ENCODE measurements around the gene CCDC85B. TPM values are rescaled to one million over a fixed set of nuclear protein-coding genes. Genes with fewer than 3 reads are reported as not detected.

Gene CCDC85B
- polyA plus RNA-seq, 3 donors from 2014 or later: 62.9 to 159 (median 142) TPM

GRCh38 chr11:65882120-65883057, 8.1 kb upstream of the CCDC85B start:
- H3K4me3 Mint-ChIP-seq: peak overlapping the region; percentile 87 to 97 (median 95)
- H3K27ac Mint-ChIP-seq: peak overlapping the region; percentile 23 to 98 (median 94)
- H3K36me3 Mint-ChIP-seq: peaks cover 0 to 18% (median 0%) of the 10 kb centered on the region in 3 donors
- peaks cover 77 to 84% of the 10 kb centered on the region in 2 donors for H3K4me1 Mint-ChIP-seq
- no peak for DNase-seq
- peaks cover 0 to 8% (median 8%) of the 10 kb centered on the region in 3 donors for H3K27me3 Mint-ChIP-seq (ENCODE audit: low read depth in 3 of 3)
- H3K9me3 Mint-ChIP-seq: no peaks in the 10 kb centered on the region

GRCh38 chr11:65883058-65883761, 7.3 kb upstream of the CCDC85B start:
- peaks cover 78 to 84% of the 10 kb centered on the region in 2 donors for H3K4me1 Mint-ChIP-seq
- peak overlapping the region in 1 of 5 donors; percentile 36 for H3K4me3 Mint-ChIP-seq
- peaks cover 0 to 11% (median 8%) of the 10 kb centered on the region in 3 donors for H3K27me3 Mint-ChIP-seq (ENCODE audit: low read depth in 3 of 3)

GRCh38 chr11:65883786-65884715, 6.4 kb upstream of the CCDC85B start:
- Mint-ChIP-seq H3K9me3 (no peaks in the 10 kb centered on the region), H3K4me3 (peak overlapping the region in 2 of 5 donors; percentile 40 to 52), H3K27ac (peak overlapping the region; percentile 23 to 94 (median 89)), H3K36me3 (peaks cover 0 to 18% (median 0%) of the 10 kb centered on the region in 3 donors), H3K27me3 (ENCODE audit: low read depth in 3 of 3) (peaks cover 7 to 16% (median 13%) of the 10 kb centered on the region in 3 donors), H3K4me1 (peaks cover 77 to 84% of the 10 kb centered on the region in 2 donors)
- DNase-seq: no peak

More at GRCh38 chr11:65883058-65883761, 7.3 kb upstream of the CCDC85B start:
- no peak for DNase-seq
- Mint-ChIP-seq H3K36me3 (peaks cover 0 to 18% (median 0%) of the 10 kb centered on the region in 3 donors), H3K9me3 (no peaks in the 10 kb centered on the region), H3K27ac (peak overlapping the region in 5 of 6 donors; percentile 23 to 94 (median 87))

- Mint-ChIP-seq H3K4me1 (peaks cover 77 to 84% of the 10 kb centered on the region in 2 donors), H3K4me3 (peak overlapping the region in 4 of 5 donors; percentile 15 to 52 (median 44)), H3K9me3 (no peaks in the 10 kb centered on the region), H3K27me3 (ENCODE audit: low read depth in 3 of 3) (peaks cover 7 to 16% (median 14%) of the 10 kb centered on the region in 3 donors), H3K36me3 (peaks cover 0 to 18% (median 0%) of the 10 kb centered on the region in 3 donors), H3K27ac (peak overlapping the region; percentile 15 to 91 (median 89))
- peak; percentile 80 to 84 (median 83) for DNase-seq
Measured at GRCh38 chr11:65884716-65885092, 5.8 kb upstream of the CCDC85B start.

- peak overlapping the region in 3 of 6 donors; percentile 23 to 53 (median 50) for H3K27ac Mint-ChIP-seq
- H3K4me3 Mint-ChIP-seq: no peak overlapping the region
- H3K27me3 Mint-ChIP-seq (ENCODE audit: low read depth in 3 of 3): peaks cover 7 to 19% (median 16%) of the 10 kb centered on the region in 3 donors
- peaks cover 77 to 84% of the 10 kb centered on the region in 2 donors for H3K4me1 Mint-ChIP-seq
- H3K9me3 Mint-ChIP-seq: no peaks in the 10 kb centered on the region
- peaks cover 0 to 18% (median 0%) of the 10 kb centered on the region in 3 donors for H3K36me3 Mint-ChIP-seq
- no peak for DNase-seq
Measured at GRCh38 chr11:65885231-65885630, 5.2 kb upstream of the CCDC85B start.

GRCh38 chr11:65885808-65886536, 4.5 kb upstream of the CCDC85B start:
- H3K27me3 Mint-ChIP-seq (ENCODE audit: low read depth in 3 of 3): peaks cover 7 to 18% (median 16%) of the 10 kb centered on the region in 3 donors
- no peaks in the 10 kb centered on the region for H3K9me3 Mint-ChIP-seq
- H3K4me1 Mint-ChIP-seq: peaks cover 71 to 79% of the 10 kb centered on the region in 2 donors
- peak overlapping the region in 2 of 6 donors; percentile 29 to 84 for H3K27ac Mint-ChIP-seq
- DNase-seq: no peak
- peak overlapping the region in 3 of 5 donors; percentile 71 to 92 (median 84) for H3K4me3 Mint-ChIP-seq
- peaks cover 0 to 18% (median 0%) of the 10 kb centered on the region in 3 donors for H3K36me3 Mint-ChIP-seq

- Mint-ChIP-seq H3K27me3 (ENCODE audit: low read depth in 3 of 3) (peaks cover 7 to 17% (median 15%) of the 10 kb centered on the region in 3 donors), H3K27ac (peak overlapping the region; percentile 29 to 99 (median 98)), H3K36me3 (peaks cover 0 to 18% (median 0%) of the 10 kb centered on the region in 3 donors), H3K4me3 (peak overlapping the region; percentile 84 to 94 (median 92)), H3K9me3 (no peaks in the 10 kb centered on the region), H3K4me1 (peaks cover 67 to 75% of the 10 kb centered on the region in 2 donors)
- DNase-seq: no peak
Measured at GRCh38 chr11:65886826-65887722, 3.4 kb upstream of the CCDC85B start.

GRCh38 chr11:65887723-65888162, 2.7 kb upstream of the CCDC85B start:
- peaks cover 7 to 17% (median 15%) of the 10 kb centered on the region in 3 donors for H3K27me3 Mint-ChIP-seq (ENCODE audit: low read depth in 3 of 3)
- H3K27ac Mint-ChIP-seq: peak overlapping the region; percentile 94 to 99 (median 98)
- DNase-seq: no peak
- peak overlapping the region; percentile 84 to 94 (median 92) for H3K4me3 Mint-ChIP-seq
- peaks cover 0 to 14% (median 0%) of the 10 kb centered on the region in 3 donors for H3K36me3 Mint-ChIP-seq
- peaks cover 68 to 76% of the 10 kb centered on the region in 2 donors for H3K4me1 Mint-ChIP-seq
- no peaks in the 10 kb centered on the region for H3K9me3 Mint-ChIP-seq

GRCh38 chr11:65888163-65888814, 2.2 kb upstream of the CCDC85B start, which contains the start of gene FIBP:
FIBP (minus strand) TSS chr11:65888471; CDS start chr11:65888418, 53 bp downstream.
- peak; percentile 92 to 93 (median 92) for DNase-seq
- Mint-ChIP-seq H3K9me3 (no peaks in the 10 kb centered on the region), H3K27ac (peak within 1 kb of the TSS; percentile 94 to 99 (median 98)), H3K4me1 (peaks cover 74 to 81% of the 10 kb centered on the region in 2 donors), H3K27me3 (ENCODE audit: low read depth in 3 of 3) (peaks cover 7 to 17% (median 15%) of the 10 kb centered on the region in 3 donors), H3K36me3 (peaks cover 0 to 13% (median 0%) of the 10 kb centered on the region in 3 donors), H3K4me3 (peak within 1 kb of the TSS; percentile 84 to 94 (median 92))

GRCh38 chr11:65891219-65892136, 1.0 kb downstream of the CCDC85B start:
- Mint-ChIP-seq H3K4me3 (peak overlapping the region; percentile 83 to 87 (median 84)), H3K36me3 (peaks cover 0 to 2% (median 0%) of the 10 kb centered on the region in 3 donors), H3K27me3 (ENCODE audit: low read depth in 3 of 3) (peaks cover 7 to 21% (median 10%) of the 10 kb centered on the region in 3 donors)

More at GRCh38 chr11:65891219-65892136, 1.0 kb downstream of the CCDC85B start:
- Mint-ChIP-seq H3K4me1 (peaks cover 75 to 83% of the 10 kb centered on the region in 2 donors), H3K27ac (peak overlapping the region; percentile 62 to 95 (median 93)), H3K9me3 (no peaks in the 10 kb centered on the region)
- DNase-seq: peak in 2 of 3 donors; percentile 23 to 32

Measured in immature natural killer cell (primary cell).